Measurements from ENCODE around the gene SPAG17.

DNA sequence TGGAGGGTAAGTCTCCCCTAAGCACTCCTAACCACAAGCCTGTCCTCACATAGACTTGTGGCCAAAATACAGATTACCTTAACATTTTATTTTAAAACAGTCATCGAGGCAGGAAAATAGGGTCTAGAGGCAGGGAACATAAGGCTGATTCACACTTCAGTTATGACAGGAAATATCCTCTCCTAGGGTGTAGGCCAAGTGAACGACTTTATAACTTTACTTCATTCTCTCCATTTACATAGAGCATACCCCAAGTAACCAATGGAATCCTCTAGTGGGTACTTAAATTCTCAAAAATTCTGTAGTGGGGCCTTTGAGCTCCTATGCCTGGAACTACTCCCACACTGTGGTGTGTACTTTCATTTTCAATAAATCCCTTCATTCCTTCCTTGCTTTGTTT is 142.5 kb downstream of the SPAG17 start:
- TF ChIP-seq, protein P1, sequence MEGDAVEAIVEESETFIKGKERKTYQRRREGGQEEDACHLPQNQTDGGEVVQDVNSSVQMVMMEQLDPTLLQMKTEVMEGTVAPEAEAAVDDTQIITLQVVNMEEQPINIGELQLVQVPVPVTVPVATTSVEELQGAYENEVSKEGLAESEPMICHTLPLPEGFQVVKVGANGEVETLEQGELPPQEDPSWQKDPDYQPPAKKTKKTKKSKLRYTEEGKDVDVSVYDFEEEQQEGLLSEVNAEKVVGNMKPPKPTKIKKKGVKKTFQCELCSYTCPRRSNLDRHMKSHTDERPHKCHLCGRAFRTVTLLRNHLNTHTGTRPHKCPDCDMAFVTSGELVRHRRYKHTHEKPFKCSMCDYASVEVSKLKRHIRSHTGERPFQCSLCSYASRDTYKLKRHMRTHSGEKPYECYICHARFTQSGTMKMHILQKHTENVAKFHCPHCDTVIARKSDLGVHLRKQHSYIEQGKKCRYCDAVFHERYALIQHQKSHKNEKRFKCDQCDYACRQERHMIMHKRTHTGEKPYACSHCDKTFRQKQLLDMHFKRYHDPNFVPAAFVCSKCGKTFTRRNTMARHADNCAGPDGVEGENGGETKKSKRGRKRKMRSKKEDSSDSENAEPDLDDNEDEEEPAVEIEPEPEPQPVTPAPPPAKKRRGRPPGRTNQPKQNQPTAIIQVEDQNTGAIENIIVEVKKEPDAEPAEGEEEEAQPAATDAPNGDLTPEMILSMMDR (conservative IDR thresholded peaks at IDR 0.05; ENCODE audit: low read length): no peak
- TF ChIP-seq EZH2phosphoT487 (IDR thresholded peaks at IDR 0.05; ENCODE audit: borderline replicate concordance, low read depth, low read length): no peak

Data from OCI-LY7 (cell line).